Neural cell (in vitro differentiated cells): ENCODE results near the gene TCP11.

Experiments
- CTCF ChIP-seq: fragments of 450-650 bp; IDR thresholded peaks from 2 replicates; pipeline ENCODE4 v1.5.1; 2014; ENCODE audit warnings: antibody characterized with exemption, mild to moderate bottlenecking, moderate library complexity; ENCODE audit not compliant: poor library complexity, severe bottlenecking
- EZH2 ChIP-seq: fragments of 200-600, 300-800 bp; shearing (Covaris generic), sonication (generic); IDR thresholded peaks from 2 replicates; pipeline ENCODE4 v1.6.1; 2014; ENCODE audit warnings: antibody characterized with exemption, low read length, borderline replicate concordance, mild to moderate bottlenecking; ENCODE audit not compliant: insufficient read depth, poor library complexity, severe bottlenecking
- POLR2AphosphoS5 ChIP-seq: IDR thresholded peaks from 2 replicates; pipeline ENCODE4 v1.6.1; 2012
- RAD21 ChIP-seq: fragments of 450-650 bp; conservative IDR thresholded peaks from 2 replicates; pipeline ENCODE4 v1.6.1; 2014; ENCODE audit warnings: antibody characterized with exemption, mild to moderate bottlenecking, moderate library complexity
- REST ChIP-seq: IDR thresholded peaks from 2 replicates; pipeline ENCODE4 v1.6.1; 2012; ENCODE audit warnings: borderline replicate concordance

DNA sequence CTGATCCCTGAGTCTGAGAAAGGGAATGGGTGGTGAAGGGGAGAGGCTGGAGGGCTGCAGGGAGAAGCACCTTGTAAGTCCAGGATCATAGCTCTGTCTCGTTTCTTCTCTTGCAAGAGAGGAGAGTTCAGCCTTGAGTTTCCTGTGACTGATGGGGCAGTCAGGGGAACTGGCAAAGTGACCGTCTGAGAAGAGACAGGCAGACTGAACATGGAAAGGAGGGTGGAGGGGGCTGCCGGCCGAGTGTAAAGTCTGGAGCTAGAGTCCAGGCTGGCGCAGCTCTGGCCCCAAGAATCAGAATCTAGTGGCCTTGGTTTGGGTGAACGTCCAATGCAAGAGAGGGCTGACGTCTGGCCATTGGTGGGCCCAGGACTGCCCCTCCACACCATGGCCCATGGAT, 72.5 kb downstream of the TCP11 start:
- TF ChIP-seq REST (no peak), CTCF (no peak), EZH2 (no peak), POLR2AphosphoS5 (no peak), RAD21 (no peak)
